GM13976 (cell line): Measurements from ENCODE around the gene INSC.

Experiments used
- DNase-seq: peaks from one replicate; pipeline ENCODE4 v3.0.0; 2012; ENCODE audit warnings: low spot score
- CTCF ChIP-seq: IDR thresholded peaks from 2 replicates; pipeline ENCODE4 v1.5.1; 2012; ENCODE audit warnings: borderline replicate concordance, mild to moderate bottlenecking; ENCODE audit not compliant: insufficient read depth; ENCODE audit errors: extremely low read depth, missing control alignments, control extremely low read depth
- in situ Hi-C: fragments of 300-500 bp; cut with MboI; formaldehyde crosslinking; loops from one replicate; pipeline ENCODE4 v1.12.0; 2022; ENCODE audit warnings: low sequenced_read_pairs, mixed read lengths, inconsistent platforms; ENCODE audit not compliant: unreplicated experiment

INSC gene

DNA sequence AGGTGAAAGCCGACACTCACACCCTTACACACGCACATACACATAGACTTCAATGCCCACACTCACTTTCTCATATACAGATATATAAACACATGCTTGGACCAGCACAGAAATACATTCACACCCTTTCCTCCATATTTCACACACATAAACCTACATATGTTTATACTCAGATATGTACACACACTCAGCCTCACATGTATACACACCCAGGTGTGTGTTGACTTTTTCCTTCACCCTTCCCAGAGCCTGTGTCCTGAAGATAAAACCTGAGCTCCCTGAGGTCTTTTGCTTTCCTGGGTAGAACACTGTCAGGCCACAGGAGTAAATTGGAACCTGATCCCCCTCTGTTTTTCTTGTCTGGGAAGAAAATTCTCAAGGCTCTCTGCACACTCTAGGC is 62.8 kb downstream of the INSC start:
- in situ Hi-C loops = no loop called here
- DNase-seq = no peak
- no peak for TF ChIP-seq CTCF

- in situ Hi-C loops = no loop called here
- DNase-seq = no peak
Measured at GRCh38 chr11:15178214-15178613, 63.5 kb downstream of the INSC start.

GRCh38 chr11:15179167-15179566 is 64.4 kb downstream of the INSC start:
- TF ChIP-seq CTCF = no peak
- no peak for DNase-seq
- in situ Hi-C loops = no loop called here

More at GRCh38 chr11:15178214-15178613, 63.5 kb downstream of the INSC start:
- TF ChIP-seq CTCF = no peak

- DNase-seq = no peak
- TF ChIP-seq CTCF = no peak
- in situ Hi-C loops = no loop called here
Measured at GRCh38 chr11:15180212-15180792, 65.6 kb downstream of the INSC start.

DNA sequence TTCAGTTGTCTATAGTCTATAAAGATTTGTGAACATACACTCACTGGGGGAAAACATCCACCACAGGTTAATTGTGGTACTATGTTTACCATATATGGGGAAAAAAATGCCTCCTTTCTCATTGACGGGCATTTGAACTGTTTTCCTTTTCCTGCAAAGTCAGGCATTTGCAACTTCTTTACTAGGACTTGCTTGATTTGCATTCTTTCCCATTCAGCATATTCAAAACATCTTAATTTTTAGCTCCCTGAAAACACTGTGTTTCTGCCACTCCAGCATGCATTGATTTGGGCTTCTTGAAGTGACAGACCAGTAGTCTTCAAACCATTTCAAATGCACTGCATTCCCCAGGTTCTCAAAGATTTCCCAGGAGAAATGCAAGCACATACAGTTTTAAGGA is 67.6 kb downstream of the INSC start:
- in situ Hi-C loops = no loop called here
- no peak for TF ChIP-seq CTCF
- DNase-seq = no peak

- in situ Hi-C loops = no loop called here
- TF ChIP-seq CTCF = no peak
- DNase-seq = no peak
Measured at GRCh38 chr11:15185021-15185420, 70.3 kb downstream of the INSC start.
